D341Med (cell line): ENCODE data around the gene BRAF.
A peak's percentile ranks its signal among the peaks of the same experiment; 100 is the strongest.
"Not testable (repeated sequence)": the region's sequence is repeated elsewhere in the genome, so short reads cannot be mapped to it uniquely, and the experiment has no call there.

Experiments
- DNase-seq: peaks from one replicate; pipeline ENCODE4 v3.0.0; 2012; ENCODE audit warnings: low spot score

The BRAF gene

GRCh38 chr7:140918236-140918635 lies 6.5 kb downstream of the BRAF start:
- DNase-seq, result no peak

GRCh38 chr7:140917258-140917657 lies 7.5 kb downstream of the BRAF start:
- DNase-seq, result no peak

- no peak for DNase-seq
Measured at GRCh38 chr7:140915935-140916555, 8.7 kb downstream of the BRAF start.

- DNase-seq, result no peak
Measured at GRCh38 chr7:140914083-140914482, 10.6 kb downstream of the BRAF start.

GRCh38 chr7:140913596-140913928 lies 11.2 kb downstream of the BRAF start:
- DNase-seq, result not testable (repeated sequence)

GRCh38 chr7:140911746-140912145 lies 13.0 kb downstream of the BRAF start:
- DNase-seq, result no peak

GRCh38 chr7:140909476-140910161 lies 15.1 kb downstream of the BRAF start:
- DNase-seq, result no peak

GRCh38 chr7:140908361-140908760 lies 16.4 kb downstream of the BRAF start:
- no peak for DNase-seq

- DNase-seq, result no peak
Measured at GRCh38 chr7:140903741-140904480, 20.8 kb downstream of the BRAF start.

- DNase-seq, result no peak
Measured at GRCh38 chr7:140902303-140902953, 22.3 kb downstream of the BRAF start.

- no peak for DNase-seq
Measured at GRCh38 chr7:140901941-140902302, 22.8 kb downstream of the BRAF start.

- peak; percentile 43 for DNase-seq
Measured at GRCh38 chr7:140899883-140900282, 24.8 kb downstream of the BRAF start.

GRCh38 chr7:140898786-140899536 lies 25.8 kb downstream of the BRAF start:
- no peak for DNase-seq

- no peak for DNase-seq
Measured at GRCh38 chr7:140896996-140897395, 27.7 kb downstream of the BRAF start.

GRCh38 chr7:140889645-140890044 lies 35.1 kb downstream of the BRAF start:
- peak; percentile 51 for DNase-seq

GRCh38 chr7:140889150-140889549 lies 35.6 kb downstream of the BRAF start:
- DNase-seq, result no peak

- no peak for DNase-seq
Measured at GRCh38 chr7:140888087-140888486, 36.6 kb downstream of the BRAF start.

- DNase-seq, result no peak
Measured at GRCh38 chr7:140885735-140886334, 38.9 kb downstream of the BRAF start.

- DNase-seq, result no peak
Measured at GRCh38 chr7:140883378-140883777, 41.4 kb downstream of the BRAF start.

- DNase-seq, result not testable (repeated sequence)
Measured at GRCh38 chr7:140882834-140883233, 41.9 kb downstream of the BRAF start.

- DNase-seq, result no peak
Measured at GRCh38 chr7:140881507-140882228, 43.1 kb downstream of the BRAF start.
